COLO668 (cell line): ENCODE results near the gene VPS4A.
"Not testable (repeated sequence)": the region's sequence is repeated elsewhere in the genome, so short reads cannot be mapped to it uniquely, and the experiment has no call there.

Experiments used
- DNase-seq: peaks from one replicate; lab custom pipeline; 2025; ENCODE audit not compliant: unreplicated experiment; lab: John Stamatoyannopoulos, UW

Gene VPS4A

GRCh38 chr16:69326172-69326873 lies 15.2 kb downstream of the VPS4A start:
- DNase-seq = peak; percentile 10

GRCh38 chr16:69327585-69328310 lies 16.6 kb downstream of the VPS4A start:
- DNase-seq = no peak

GRCh38 chr16:69328854-69329316 lies 17.7 kb downstream of the VPS4A start:
- peak; percentile 11 for DNase-seq

- peak; percentile 67 for DNase-seq
Measured at GRCh38 chr16:69329369-69330285, 18.5 kb downstream of the VPS4A start.

GRCh38 chr16:69330286-69331109 lies 19.3 kb downstream of the VPS4A start, which contains the start of gene PDF:
Gene PDF (minus strand): TSS chr16:69330588. CDS start chr16:69330570, 18 bp downstream.
- DNase-seq = peak; percentile 97

- no peak for DNase-seq
Measured at GRCh38 chr16:69334696-69335095, 23.5 kb downstream of the VPS4A start.

- no peak for DNase-seq
Measured at GRCh38 chr16:69338557-69339288, 27.6 kb downstream of the VPS4A start.

- peak; percentile 95 for DNase-seq
Measured at GRCh38 chr16:69339289-69340094, 28.3 kb downstream of the VPS4A start, which contains the start of the genes COG8 and NIP7. Gene COG8 (minus strand): TSS chr16:69339564. CDS start chr16:69339552, 12 bp downstream. Gene NIP7 (plus strand): TSS chr16:69339772. CDS start chr16:69339830, 58 bp downstream.

- DNase-seq = no peak
Measured at GRCh38 chr16:69340095-69340644, 29.0 kb downstream of the VPS4A start.

- DNase-seq = no peak
Measured at GRCh38 chr16:69344171-69344570, 33.0 kb downstream of the VPS4A start.

- no peak for DNase-seq
Measured at GRCh38 chr16:69345923-69346322, 34.8 kb downstream of the VPS4A start.

- DNase-seq = no peak
Measured at GRCh38 chr16:69346683-69347082, 35.5 kb downstream of the VPS4A start.

GRCh38 chr16:69348222-69348621 lies 37.1 kb downstream of the VPS4A start:
- no peak for DNase-seq

- DNase-seq = no peak
Measured at GRCh38 chr16:69349536-69349935, 38.4 kb downstream of the VPS4A start.

- DNase-seq = no peak
Measured at GRCh38 chr16:69350536-69351133, 39.5 kb downstream of the VPS4A start.

- DNase-seq = peak; percentile 77
Measured at GRCh38 chr16:69351309-69352027, 40.3 kb downstream of the VPS4A start, which contains the start of gene TMED6. Gene TMED6 (minus strand): TSS chr16:69351786. CDS start chr16:69351753, 33 bp downstream.

- DNase-seq = not testable (repeated sequence)
Measured at GRCh38 chr16:69360070-69360469, 48.9 kb downstream of the VPS4A start.
